IPS-18c (cell line): ENCODE measurements around the gene SIK3.

Experiments used
- H3K4me3 ChIP-seq: 2 replicates; pipeline ENCODE4 v1.7.0; 2013; ENCODE audit warnings: low read depth, mild to moderate bottlenecking, low read length, moderate library complexity; ENCODE audit not compliant: insufficient read depth
- H3K9me3 ChIP-seq: one replicate; pipeline ENCODE4 v1.6.1; 2013; ENCODE audit warnings: mild to moderate bottlenecking, low read length, moderate library complexity; ENCODE audit not compliant: control insufficient read depth, insufficient read depth

SIK3 gene

GRCh38 chr11:116830184-116830912, 267.9 kb downstream of the SIK3 start:
- Histone ChIP-seq H3K9me3 (peaks cover 3% of the 10 kb centered on the region), H3K4me3 (no peak overlapping the region)

- Histone ChIP-seq H3K4me3 (no peak within 1 kb of the TSS), H3K9me3 (peaks cover 3% of the 10 kb centered on the region)
Measured at GRCh38 chr11:116829525-116830183, 268.6 kb downstream of the SIK3 start, which contains the start of gene APOC3. Gene APOC3 (plus strand): TSS chr11:116829907. CDS start chr11:116830583, 676 bp downstream.

- no peak overlapping the region for H3K4me3 ChIP-seq
- peaks cover 3% of the 10 kb centered on the region for H3K9me3 ChIP-seq
Measured at GRCh38 chr11:116828632-116829524, 269.4 kb downstream of the SIK3 start.

- Histone ChIP-seq H3K4me3 (no peak overlapping the region), H3K9me3 (no peaks in the 10 kb centered on the region)
Measured at GRCh38 chr11:116827461-116827860, 270.8 kb downstream of the SIK3 start.

GRCh38 chr11:116826751-116827431, 271.3 kb downstream of the SIK3 start:
- no peaks in the 10 kb centered on the region for H3K9me3 ChIP-seq
- H3K4me3 ChIP-seq = no peak overlapping the region

- no peaks in the 10 kb centered on the region for H3K9me3 ChIP-seq
- H3K4me3 ChIP-seq = no peak overlapping the region
Measured at GRCh38 chr11:116825854-116826750, 272.1 kb downstream of the SIK3 start.

- no peak overlapping the region for H3K4me3 ChIP-seq
- no peaks in the 10 kb centered on the region for H3K9me3 ChIP-seq
Measured at GRCh38 chr11:116825434-116825833, 272.8 kb downstream of the SIK3 start.

- no peaks in the 10 kb centered on the region for H3K9me3 ChIP-seq
- H3K4me3 ChIP-seq = no peak within 1 kb of the TSS
Measured at GRCh38 chr11:116823031-116823843, 275.0 kb downstream of the SIK3 start, which contains the start of gene APOA4. Gene APOA4 (minus strand): TSS chr11:116823304. CDS start chr11:116823191, 113 bp downstream.

- no peaks in the 10 kb centered on the region for H3K9me3 ChIP-seq
- no peak overlapping the region for H3K4me3 ChIP-seq
Measured at GRCh38 chr11:116822575-116822974, 275.7 kb downstream of the SIK3 start.

- H3K4me3 ChIP-seq = no peak overlapping the region
- H3K9me3 ChIP-seq = no peaks in the 10 kb centered on the region
Measured at GRCh38 chr11:116821050-116821918, 276.9 kb downstream of the SIK3 start.

- no peak overlapping the region for H3K4me3 ChIP-seq
- no peaks in the 10 kb centered on the region for H3K9me3 ChIP-seq
Measured at GRCh38 chr11:116819049-116819448, 279.2 kb downstream of the SIK3 start.

- no peaks in the 10 kb centered on the region for H3K9me3 ChIP-seq
- H3K4me3 ChIP-seq = no peak overlapping the region
Measured at GRCh38 chr11:116814502-116814901, 283.7 kb downstream of the SIK3 start.

- Histone ChIP-seq H3K9me3 (no peaks in the 10 kb centered on the region), H3K4me3 (no peak overlapping the region)
Measured at GRCh38 chr11:116813781-116814471, 284.3 kb downstream of the SIK3 start.

- H3K4me3 ChIP-seq = no peak overlapping the region
- no peaks in the 10 kb centered on the region for H3K9me3 ChIP-seq
Measured at GRCh38 chr11:116813170-116813569, 285.1 kb downstream of the SIK3 start.
